ENCODE results near the gene RGS1. TPM values are rescaled to one million over a fixed set of nuclear protein-coding genes. Genes with fewer than 3 reads are reported as not detected.

RGS1 gene
- total and polyA plus RNA-seq, 8 donors: 1.8 to 39.3 (median 17.6) TPM

DNA sequence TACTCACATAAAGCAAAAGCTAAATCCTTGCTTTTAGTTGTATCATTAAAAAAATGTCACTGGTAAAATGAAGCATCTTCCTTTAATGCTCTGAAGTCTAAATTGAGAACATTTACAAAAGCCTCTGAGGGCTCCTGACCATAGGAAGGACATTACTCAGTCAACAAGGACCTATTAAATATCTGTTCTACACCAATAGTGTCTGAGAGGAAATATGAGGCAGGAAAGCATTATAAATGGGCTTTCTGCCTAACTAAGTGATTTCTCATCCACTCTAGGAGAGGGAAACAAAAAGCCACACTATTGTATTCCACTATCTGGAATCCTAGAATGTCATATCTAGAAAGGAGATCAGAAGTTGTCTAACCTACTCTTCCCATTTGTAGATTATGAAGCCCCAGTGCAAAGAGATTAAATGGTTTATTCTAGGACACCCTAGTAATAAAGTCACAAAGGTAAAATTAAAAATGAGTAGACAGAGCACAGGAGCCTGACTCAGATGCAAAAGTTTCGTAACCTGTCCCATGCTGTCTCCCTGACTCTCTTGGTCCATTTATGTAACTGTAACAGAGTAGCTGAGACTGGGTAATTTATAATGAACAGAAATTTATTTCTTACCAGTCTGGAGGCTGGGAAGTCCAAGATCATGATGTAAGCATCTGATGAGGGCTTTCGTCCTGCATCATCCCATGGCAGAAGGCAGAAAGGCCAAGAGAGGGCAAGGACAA lies 17.6 kb downstream of the RGS1 start:
- intact Hi-C loops (cut with DNase I; ENCODE audit: low total_unique reads): no loop called here
- Histone ChIP-seq H3K27ac (peak overlapping the region in 3 of 5 donors; percentile 11 to 47 (median 43)), H3K4me1 (peaks cover 0 to 7% (median 0%) of the 10 kb centered on the region in 4 donors), H3K9me3 (no peaks in the 10 kb centered on the region), H3K36me3 (no peaks in the 10 kb centered on the region), H3K27me3 (no peaks in the 10 kb centered on the region), H3K4me3 (no peak overlapping the region)
- DNase-seq: no peak
- TF ChIP-seq POLR2AphosphoS5 (IDR thresholded peaks at IDR 0.05) (no peak), EP300 (IDR thresholded peaks at IDR 0.05) (no peak), POLR2A (IDR thresholded peaks at IDR 0.05) (no peak)
- WGBS, 5 donors: 87 to 100% (median 96%) methylated on average over 2 of the region's 2 CpGs

GRCh38 chr1:192595299-192595698 lies 19.7 kb downstream of the RGS1 start:
- Histone ChIP-seq H3K36me3 (no peaks in the 10 kb centered on the region), H3K9me3 (no peaks in the 10 kb centered on the region), H3K4me3 (no peak overlapping the region), H3K27me3 (no peaks in the 10 kb centered on the region), H3K27ac (no peak overlapping the region), H3K4me1 (peaks cover 0 to 7% (median 0%) of the 10 kb centered on the region in 4 donors)
- intact Hi-C loops (cut with DNase I; ENCODE audit: low total_unique reads): no loop called here
- 61 to 81% (median 65%) methylated on average over 3 of the region's 3 CpGs for WGBS, 5 donors
- DNase-seq: no peak
- TF ChIP-seq EP300 (IDR thresholded peaks at IDR 0.05): no peak
- TF ChIP-seq POLR2AphosphoS5 (IDR thresholded peaks at IDR 0.05): no peak
- TF ChIP-seq, protein P1, sequence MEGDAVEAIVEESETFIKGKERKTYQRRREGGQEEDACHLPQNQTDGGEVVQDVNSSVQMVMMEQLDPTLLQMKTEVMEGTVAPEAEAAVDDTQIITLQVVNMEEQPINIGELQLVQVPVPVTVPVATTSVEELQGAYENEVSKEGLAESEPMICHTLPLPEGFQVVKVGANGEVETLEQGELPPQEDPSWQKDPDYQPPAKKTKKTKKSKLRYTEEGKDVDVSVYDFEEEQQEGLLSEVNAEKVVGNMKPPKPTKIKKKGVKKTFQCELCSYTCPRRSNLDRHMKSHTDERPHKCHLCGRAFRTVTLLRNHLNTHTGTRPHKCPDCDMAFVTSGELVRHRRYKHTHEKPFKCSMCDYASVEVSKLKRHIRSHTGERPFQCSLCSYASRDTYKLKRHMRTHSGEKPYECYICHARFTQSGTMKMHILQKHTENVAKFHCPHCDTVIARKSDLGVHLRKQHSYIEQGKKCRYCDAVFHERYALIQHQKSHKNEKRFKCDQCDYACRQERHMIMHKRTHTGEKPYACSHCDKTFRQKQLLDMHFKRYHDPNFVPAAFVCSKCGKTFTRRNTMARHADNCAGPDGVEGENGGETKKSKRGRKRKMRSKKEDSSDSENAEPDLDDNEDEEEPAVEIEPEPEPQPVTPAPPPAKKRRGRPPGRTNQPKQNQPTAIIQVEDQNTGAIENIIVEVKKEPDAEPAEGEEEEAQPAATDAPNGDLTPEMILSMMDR (IDR thresholded peaks at IDR 0.05): no peak
- no peak for TF ChIP-seq POLR2A (IDR thresholded peaks at IDR 0.05)

DNA sequence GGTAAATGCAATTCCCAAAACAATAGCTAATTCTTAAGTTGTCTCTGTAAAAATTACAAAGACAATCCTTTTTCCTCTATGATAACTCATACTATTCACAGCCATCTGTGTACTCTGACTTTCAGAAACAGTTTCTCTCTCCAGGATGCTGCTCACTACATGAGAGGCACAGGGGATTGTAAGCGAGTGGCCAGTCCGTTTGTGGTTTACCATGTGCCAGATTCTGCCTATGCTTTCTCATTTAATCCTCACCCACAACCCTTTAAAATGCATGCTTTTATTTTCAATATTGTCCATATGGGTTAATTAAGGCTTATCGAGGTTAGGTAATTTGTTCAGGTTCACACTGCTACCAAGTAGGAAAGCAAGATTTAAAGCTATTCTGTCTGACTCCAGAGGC lies 23.0 kb downstream of the RGS1 start:
- Histone ChIP-seq H3K9me3 (no peaks in the 10 kb centered on the region), H3K27ac (no peak overlapping the region), H3K36me3 (no peaks in the 10 kb centered on the region), H3K27me3 (no peaks in the 10 kb centered on the region), H3K4me1 (peaks cover 0 to under 1% (median 0%) of the 10 kb centered on the region in 4 donors), H3K4me3 (no peak overlapping the region)
- no peak for DNase-seq
- TF ChIP-seq EP300 (IDR thresholded peaks at IDR 0.05): no peak
- intact Hi-C loops (cut with DNase I; ENCODE audit: low total_unique reads): no loop called here
- 80 to 87% (median 83%) methylated on average over 3 of the region's 3 CpGs for WGBS, 5 donors

GRCh38 chr1:192600275-192600674 lies 24.7 kb downstream of the RGS1 start:
- intact Hi-C loops (cut with DNase I; ENCODE audit: low total_unique reads): no loop called here
- H3K9me3 ChIP-seq: no peaks in the 10 kb centered on the region
- H3K36me3 ChIP-seq: no peaks in the 10 kb centered on the region
- no peaks in the 10 kb centered on the region for H3K4me1 ChIP-seq
- DNase-seq: no peak
- no peak overlapping the region for H3K27ac ChIP-seq
- H3K4me3 ChIP-seq: no peak overlapping the region
- TF ChIP-seq EP300 (IDR thresholded peaks at IDR 0.05): no peak
- no peak for TF ChIP-seq POLR2AphosphoS5 (IDR thresholded peaks at IDR 0.05)
- TF ChIP-seq POLR2A (IDR thresholded peaks at IDR 0.05): no peak
- TF ChIP-seq, protein P1 (IDR thresholded peaks at IDR 0.05): no peak
- H3K27me3 ChIP-seq: no peaks in the 10 kb centered on the region
- 74 to 82% (median 75%) methylated on average over 1 of the region's 1 CpG for WGBS, 5 donors

- intact Hi-C loops (cut with DNase I; ENCODE audit: low total_unique reads): no loop called here
- 59 to 72% (median 68%) methylated on average over 1 of the region's 1 CpG for WGBS, 5 donors
- no peaks in the 10 kb centered on the region for H3K9me3 ChIP-seq
These were observed 25.6 kb downstream of the RGS1 start for GRCh38 chr1:192601143-192601542.

More at GRCh38 chr1:192601143-192601542, 25.6 kb downstream of the RGS1 start:
- Histone ChIP-seq H3K4me1 (no peaks in the 10 kb centered on the region), H3K4me3 (no peak overlapping the region), H3K27ac (no peak overlapping the region), H3K27me3 (no peaks in the 10 kb centered on the region), H3K36me3 (no peaks in the 10 kb centered on the region)
- no peak for DNase-seq
- TF ChIP-seq EP300 (IDR thresholded peaks at IDR 0.05) (no peak), POLR2A (IDR thresholded peaks at IDR 0.05) (no peak), POLR2AphosphoS5 (IDR thresholded peaks at IDR 0.05) (no peak)
- TF ChIP-seq, protein P1 (IDR thresholded peaks at IDR 0.05): no peak
